Caki2 (cell line): ENCODE measurements around the gene KCNC1. TPM values are rescaled to one million over a fixed set of nuclear protein-coding genes. Genes with fewer than 3 reads are reported as not detected.
A peak's percentile ranks its signal among the peaks of the same experiment; 100 is the strongest.

Experiments used
- DNase-seq: peaks from one replicate; pipeline ENCODE4 v3.0.0-alpha.2; 2015; ENCODE audit warnings: low read depth
- in situ Hi-C: cut with HindIII; loops from 2 replicates; pipeline ENCODE4 v1.10.0; 2016; ENCODE audit warnings: low sequenced_read_pairs, low pct_unique_long_range_greater_than_20kb, mixed read lengths
- total RNA-seq: library from RNA; depleted of rRNA; stranded (reverse); fragments of >200 nt; shearing (Covaris generic); gene quantifications from 2 replicates; pipeline ENCODE4 v1.2.3, GENCODE V29; 2014; ENCODE audit warnings: low replicate concordance

The KCNC1 gene
- total RNA-seq, 1 experiment from 2014 or later, result 0.68 TPM

DNA sequence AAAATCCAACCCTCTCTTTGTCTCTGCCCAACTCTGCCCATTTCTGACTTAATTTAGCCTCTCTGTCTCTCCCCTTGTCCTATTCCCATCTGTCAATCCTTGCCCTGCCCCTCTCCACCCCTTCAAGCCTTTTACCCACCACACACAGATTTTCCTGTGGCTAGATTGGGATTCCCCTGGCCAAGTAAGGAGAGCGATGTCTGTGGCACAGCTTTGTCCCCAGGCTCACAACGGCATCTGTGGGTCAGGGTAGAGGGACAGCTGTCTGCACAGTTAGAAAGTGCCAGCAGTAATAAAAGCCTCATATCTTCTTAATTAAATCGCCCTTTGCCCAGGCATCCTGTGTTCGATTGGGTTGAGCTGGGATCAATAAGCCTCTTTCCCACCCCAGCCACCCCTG, 1.3 kb upstream of the KCNC1 start:
- in situ Hi-C loops, result loop anchor here (10.0 kb wide), 1 partner anchor 242 kb away; no protein-coding TSS in a partner anchor
- no peak for DNase-seq

DNA sequence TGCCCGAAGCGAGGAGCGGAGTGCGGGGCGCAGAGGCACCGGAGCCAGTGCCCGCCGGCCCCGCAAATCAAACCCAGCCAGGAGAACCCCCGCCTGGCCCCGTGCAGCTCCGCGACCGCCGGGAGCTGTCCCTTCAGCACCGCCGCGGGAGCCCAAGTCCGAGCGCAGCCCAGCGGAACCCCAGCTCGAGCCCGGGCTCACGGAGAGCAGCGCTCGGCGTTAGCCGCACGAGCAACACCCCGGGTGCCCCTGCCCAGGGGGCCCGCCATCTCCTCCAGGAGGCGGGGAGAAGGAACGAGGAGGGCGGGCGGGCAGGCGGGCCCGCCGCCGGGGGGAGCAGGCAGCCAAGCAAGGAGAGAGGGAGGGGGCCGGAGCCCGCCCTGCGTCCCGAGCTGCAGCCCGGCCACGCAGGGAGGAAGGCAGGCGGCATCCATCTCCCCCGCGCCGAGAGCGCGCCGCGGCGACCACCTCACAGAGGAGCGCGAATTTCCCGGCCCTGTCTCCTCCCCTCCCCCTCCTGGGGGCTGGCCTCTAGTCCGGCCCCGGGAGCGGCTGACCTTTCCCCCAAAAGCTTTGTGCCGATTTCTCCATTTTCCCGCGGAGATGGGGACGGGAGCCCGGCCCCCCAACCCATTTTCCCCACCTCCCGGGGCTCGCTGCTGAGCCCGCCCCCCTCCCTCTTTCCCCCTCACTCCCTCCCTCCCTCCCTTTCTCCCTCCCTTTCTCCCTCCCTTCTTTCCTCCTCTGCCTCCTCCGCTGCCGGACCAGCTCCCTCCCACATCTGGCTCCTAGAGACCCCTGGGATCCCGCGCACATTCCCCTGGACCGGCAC, 621 bp downstream of the KCNC1 start:
- in situ Hi-C loops, result loop anchor here (10.0 kb wide), 1 partner anchor 240 kb away; no protein-coding TSS in a partner anchor
- DNase-seq, result peak; percentile 61

GRCh38 chr11:17735818-17736578, 1.4 kb downstream of the KCNC1 start:
- in situ Hi-C loops, result loop anchor here (10.0 kb wide), 1 partner anchor 239 kb away; no protein-coding TSS in a partner anchor
- DNase-seq, result no peak

GRCh38 chr11:17736579-17736893, 2.0 kb downstream of the KCNC1 start:
- in situ Hi-C loops, result loop anchor here (10.0 kb wide), 1 partner anchor 238 kb away; no protein-coding TSS in a partner anchor
- DNase-seq, result no peak

DNA sequence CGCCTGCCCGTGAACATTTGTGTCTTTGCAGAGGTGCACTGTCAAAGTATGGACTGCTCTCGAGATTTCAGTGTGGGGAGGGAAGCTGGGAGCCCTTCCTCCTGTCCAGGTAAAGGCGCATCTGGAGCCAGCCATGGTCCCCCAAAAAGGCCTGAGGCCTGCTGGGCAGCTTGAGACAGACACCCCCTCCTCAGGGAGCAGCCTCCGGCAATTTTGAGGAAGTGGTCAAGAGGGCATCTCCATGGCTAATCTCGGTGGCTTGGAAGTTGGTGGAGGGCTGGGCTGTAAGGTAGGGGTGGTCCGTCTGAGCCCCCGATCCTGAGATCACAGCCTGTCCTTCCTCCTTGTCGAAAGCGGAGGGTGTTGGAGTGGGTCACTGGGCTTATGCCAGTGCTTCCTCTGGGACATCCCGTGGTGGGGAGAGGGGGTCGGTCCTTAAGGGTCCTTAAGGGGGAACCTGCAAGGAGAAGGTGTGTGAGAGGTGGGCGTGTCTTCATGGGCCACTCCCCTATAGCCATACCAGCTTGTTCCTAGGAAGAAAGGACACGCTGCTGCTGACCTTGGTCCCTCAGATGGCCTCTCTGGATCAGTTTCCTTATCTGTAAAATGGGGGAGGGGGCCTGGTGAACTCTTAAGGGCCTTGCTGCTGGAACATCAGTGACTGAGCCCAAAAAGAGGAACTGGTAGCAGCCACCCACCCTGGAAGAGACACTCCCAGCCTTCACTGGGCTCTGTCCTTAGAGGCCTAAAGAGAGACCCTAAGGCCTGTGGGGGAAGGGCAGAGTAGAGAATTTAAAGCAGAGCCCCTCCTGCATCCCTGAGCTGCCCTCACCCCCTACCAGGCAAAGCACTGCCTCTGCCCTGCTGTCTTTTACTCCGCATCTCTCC, 2.6 kb downstream of the KCNC1 start:
- in situ Hi-C loops, result loop anchor here (10.0 kb wide), 1 partner anchor 238 kb away; no protein-coding TSS in a partner anchor
- no peak for DNase-seq

GRCh38 chr11:17738151-17738973, 3.8 kb downstream of the KCNC1 start:
- in situ Hi-C loops, result loop anchor here (10.0 kb wide), 1 partner anchor 236 kb away; no protein-coding TSS in a partner anchor

DNA sequence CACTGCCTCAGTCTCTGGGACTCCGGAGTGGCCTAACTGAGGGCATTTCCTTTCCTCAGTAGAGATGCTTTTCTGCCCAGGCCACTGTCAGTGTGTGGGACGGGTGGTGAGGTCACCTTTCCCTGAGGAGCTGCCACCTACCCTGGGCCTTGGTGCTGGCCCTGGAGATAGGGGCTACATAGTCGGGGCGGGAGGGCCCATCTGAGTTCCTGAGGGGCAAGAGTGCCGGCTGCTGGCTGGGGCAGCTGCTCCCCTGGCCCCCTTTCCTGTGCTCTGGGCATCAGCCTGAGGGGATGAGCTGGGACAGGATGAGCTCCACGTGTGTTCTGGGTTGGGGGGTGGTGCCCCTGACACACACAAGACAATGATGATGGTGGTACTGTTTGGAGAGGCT, 5.4 kb downstream of the KCNC1 start:
- DNase-seq, result no peak
- in situ Hi-C loops, result loop anchor here (10.0 kb wide), 1 partner anchor 235 kb away; no protein-coding TSS in a partner anchor

More at GRCh38 chr11:17738151-17738973, 3.8 kb downstream of the KCNC1 start:
- no peak for DNase-seq

DNA sequence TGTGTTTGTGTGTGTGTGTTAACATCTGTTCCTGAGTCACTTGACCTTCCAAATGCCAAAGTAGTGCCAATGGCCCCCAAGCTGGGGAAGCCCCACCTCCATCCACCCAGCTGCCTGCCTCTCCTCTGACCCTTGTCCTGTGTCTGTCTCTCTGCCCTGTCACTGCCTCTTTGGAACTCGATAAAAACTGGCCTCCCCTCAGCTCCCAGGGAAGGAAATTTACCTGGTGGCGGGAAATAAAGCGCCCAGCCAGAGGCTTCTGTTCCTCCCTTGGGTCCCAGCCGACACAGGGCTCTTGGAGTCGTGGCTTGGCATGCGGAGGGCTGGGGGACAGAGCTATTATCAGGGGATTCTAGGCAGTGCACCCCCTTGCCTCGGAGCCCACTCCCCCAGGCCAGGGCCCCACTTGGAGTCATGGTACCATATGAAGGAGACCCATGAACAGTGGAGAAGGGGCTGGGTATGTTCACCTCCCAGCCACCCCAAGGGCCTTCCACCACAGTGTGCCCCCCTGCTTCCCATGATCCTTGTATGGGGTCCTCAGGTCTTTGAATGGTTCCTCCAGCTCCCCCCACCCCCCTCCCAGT, 6.2 kb downstream of the KCNC1 start:
- in situ Hi-C loops, result no loop called here
- DNase-seq, result no peak

DNA sequence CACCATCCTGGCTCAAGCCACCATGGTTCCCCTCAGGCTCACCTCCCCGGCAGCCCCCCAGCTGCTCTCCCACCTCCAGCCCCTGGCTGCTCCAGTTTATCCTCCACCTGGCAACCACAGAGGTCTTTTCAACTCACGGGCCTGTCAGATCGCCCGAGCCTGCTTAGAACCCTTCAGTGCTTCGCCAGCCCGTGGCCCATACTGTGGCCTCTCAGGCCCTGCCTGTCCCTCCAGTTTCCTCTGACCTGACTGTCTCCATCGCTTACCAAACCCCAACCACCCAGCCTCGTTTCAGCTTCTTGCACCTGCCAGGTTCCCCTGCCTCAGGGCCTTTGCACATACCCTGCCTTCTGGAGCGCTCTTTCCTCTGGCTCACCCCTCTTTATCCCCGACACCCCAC, 6.9 kb downstream of the KCNC1 start:
- in situ Hi-C loops, result no loop called here
- no peak for DNase-seq

GRCh38 chr11:17742019-17742418, 7.4 kb downstream of the KCNC1 start:
- in situ Hi-C loops, result no loop called here
- no peak for DNase-seq

- in situ Hi-C loops, result no loop called here
Measured at GRCh38 chr11:17743026-17743807, 8.6 kb downstream of the KCNC1 start.

GRCh38 chr11:17743808-17744119, 9.2 kb downstream of the KCNC1 start:
- no peak for DNase-seq
- in situ Hi-C loops, result no loop called here

More at GRCh38 chr11:17743026-17743807, 8.6 kb downstream of the KCNC1 start:
- no peak for DNase-seq

DNA sequence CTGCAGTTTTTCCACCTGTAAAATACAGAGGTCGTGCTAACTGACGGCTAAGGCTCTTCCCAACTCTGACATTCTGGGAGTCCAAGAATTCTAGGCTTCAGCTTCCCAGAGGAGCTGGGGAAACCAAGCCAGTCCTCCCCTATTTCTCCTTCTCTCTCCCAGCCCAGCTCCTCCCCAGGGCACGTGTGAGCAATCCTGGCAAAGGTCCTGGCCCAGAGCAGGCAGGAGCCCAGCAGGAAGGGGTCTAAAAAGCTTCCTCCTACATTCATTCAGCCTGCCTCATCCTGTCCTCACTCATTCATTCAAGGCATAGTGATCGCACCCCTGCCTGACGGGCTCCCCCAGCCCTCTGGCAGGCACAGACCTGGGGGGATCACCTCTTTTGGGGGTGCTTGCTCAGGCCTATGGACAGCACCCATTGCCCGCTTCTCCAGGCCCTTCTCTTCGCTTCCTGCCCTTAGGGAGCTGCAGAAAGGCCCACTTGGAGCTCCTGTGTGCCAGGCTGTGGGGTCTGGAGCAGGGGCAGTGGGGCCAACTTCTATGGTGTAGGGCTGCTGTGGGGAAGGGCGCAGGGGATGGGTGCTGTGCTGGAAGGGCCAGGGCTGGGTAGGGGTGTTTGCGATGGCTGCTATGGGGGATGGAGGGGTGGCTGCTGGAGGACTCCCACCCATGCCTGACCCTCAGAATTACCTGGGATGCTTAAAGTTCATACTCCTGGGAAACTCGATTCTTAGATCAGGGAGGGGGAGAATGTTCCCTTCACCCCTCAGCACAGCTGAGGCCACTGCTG, 9.8 kb downstream of the KCNC1 start:
- no peak for DNase-seq
- in situ Hi-C loops, result no loop called here

GRCh38 chr11:17745023-17745772, 10.6 kb downstream of the KCNC1 start:
- no peak for DNase-seq
- in situ Hi-C loops, result no loop called here

GRCh38 chr11:17746096-17746495, 11.5 kb downstream of the KCNC1 start:
- no peak for DNase-seq
- in situ Hi-C loops, result no loop called here
